Mucosa of rectum (tissue), 2 donors: Measurements from ENCODE around the gene ADAT3.
"Not testable (repeated sequence)": the region's sequence is repeated elsewhere in the genome, so short reads cannot be mapped to it uniquely, and the experiment has no call there.

Source experiments
- H3K27ac ChIP-seq, 2 donors: one replicate each; pipeline ENCODE4 v1.7.0; 2013; ENCODE audit warnings: inconsistent platforms in 2 of 2, low read depth in 2 of 2, low read length in 2 of 2
- H3K27me3 ChIP-seq, 2 donors: one replicate each; pipeline ENCODE4 v1.7.0; 2013; ENCODE audit warnings: low read length in 2 of 2; ENCODE audit not compliant: control insufficient read depth in 2 of 2, insufficient read depth in 2 of 2
- H3K36me3 ChIP-seq, 2 donors: one replicate each; pipeline ENCODE4 v1.7.0; 2013; ENCODE audit warnings: low read length in 2 of 2; ENCODE audit not compliant: control insufficient read depth in 2 of 2, insufficient read depth in 2 of 2
- H3K4me1 ChIP-seq, 2 donors: one replicate each; pipeline ENCODE4 v1.7.0; 2013; ENCODE audit warnings: low read length in 2 of 2, mild to moderate bottlenecking in 1 of 2; ENCODE audit not compliant: control insufficient read depth in 2 of 2, insufficient read depth in 2 of 2
- H3K4me3 ChIP-seq, 2 donors: one replicate each; pipeline ENCODE4 v1.7.0; 2013; ENCODE audit warnings: low read length in 2 of 2
- H3K9ac ChIP-seq, 2 donors: one replicate each; pipeline ENCODE4 v1.7.0; 2013; ENCODE audit warnings: low read length in 2 of 2, low read depth in 1 of 2, mild to moderate bottlenecking in 1 of 2
- H3K9me3 ChIP-seq, 2 donors: one replicate each; pipeline ENCODE4 v1.7.0; 2013; ENCODE audit warnings: low read length in 2 of 2; ENCODE audit not compliant: control insufficient read depth in 2 of 2
- donor health status: healthy.
- donor health status: Normal muscosa, but diverticular disease.

ADAT3 gene

DNA sequence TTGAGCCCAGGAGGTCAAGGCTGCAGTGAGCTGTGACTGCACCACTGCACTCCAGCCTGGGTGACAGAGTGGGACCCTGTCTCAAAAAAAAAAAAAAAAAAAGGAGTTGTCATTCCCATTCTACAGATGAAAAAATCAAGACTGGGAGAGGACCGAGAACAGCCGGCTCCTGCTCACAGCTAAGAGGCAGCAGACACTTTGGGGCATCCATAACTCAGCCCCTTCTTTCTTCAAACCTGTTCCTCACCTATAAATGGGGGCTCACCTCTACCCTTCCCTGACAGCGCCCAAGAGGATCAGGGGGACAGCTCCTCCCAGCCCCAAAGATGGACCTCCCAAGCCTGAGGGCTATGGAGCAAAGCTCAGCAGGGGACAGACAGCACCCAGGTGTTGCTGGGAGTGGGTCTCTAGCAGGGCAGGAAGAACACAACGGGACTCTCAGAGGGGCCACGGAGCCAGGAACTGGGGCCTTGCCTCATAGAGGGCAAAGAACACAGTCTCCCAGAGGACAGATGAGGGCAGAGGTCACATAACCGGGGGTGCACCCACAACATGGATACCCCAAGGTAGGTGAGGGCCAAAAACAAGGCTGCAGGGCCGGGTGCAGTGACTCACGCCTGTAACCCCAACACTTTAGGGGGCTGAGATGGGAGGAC, 38.4 kb upstream of the ADAT3 start:
- Histone ChIP-seq H3K4me1 (peaks cover 8 to 13% of the 10 kb centered on the region in 2 donors), H3K27ac (no peak overlapping the region)

DNA sequence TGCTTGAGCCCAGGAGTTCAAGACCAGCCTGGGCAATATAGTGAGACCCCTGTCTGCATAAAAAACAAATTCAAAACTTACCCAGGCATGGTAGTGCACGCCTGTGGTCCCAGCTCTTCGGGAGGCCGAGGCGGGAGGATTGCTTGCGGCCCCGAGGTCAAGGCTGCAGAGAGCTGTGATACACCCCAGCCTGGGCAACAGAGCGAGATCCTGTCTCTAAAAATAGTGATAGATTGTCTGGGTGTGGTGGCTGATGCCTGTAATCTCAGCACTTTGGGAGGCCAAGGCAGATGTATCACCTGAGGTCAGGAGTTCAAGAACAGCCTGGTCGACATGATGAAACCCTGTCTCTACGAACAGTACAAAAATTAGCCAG, 37.9 kb upstream of the ADAT3 start:
- H3K27ac ChIP-seq = no peak overlapping the region
- no peak overlapping the region for H3K4me3 ChIP-seq
- H3K36me3 ChIP-seq = peaks cover 0 to 4% of the 10 kb centered on the region in 2 donors
- no peaks in the 10 kb centered on the region for H3K27me3 ChIP-seq
- H3K4me1 ChIP-seq = peaks cover 4 to 8% of the 10 kb centered on the region in 2 donors
- no peaks in the 10 kb centered on the region for H3K9me3 ChIP-seq
- H3K9ac ChIP-seq = no peak overlapping the region

More for the DNA sequence above, 38.4 kb upstream of the ADAT3 start:
- H3K4me3 ChIP-seq = no peak overlapping the region
- H3K9me3 ChIP-seq = no peaks in the 10 kb centered on the region
- no peak overlapping the region for H3K9ac ChIP-seq
- H3K27me3 ChIP-seq = no peaks in the 10 kb centered on the region
- H3K36me3 ChIP-seq = peaks cover 0 to 2% of the 10 kb centered on the region in 2 donors

DNA sequence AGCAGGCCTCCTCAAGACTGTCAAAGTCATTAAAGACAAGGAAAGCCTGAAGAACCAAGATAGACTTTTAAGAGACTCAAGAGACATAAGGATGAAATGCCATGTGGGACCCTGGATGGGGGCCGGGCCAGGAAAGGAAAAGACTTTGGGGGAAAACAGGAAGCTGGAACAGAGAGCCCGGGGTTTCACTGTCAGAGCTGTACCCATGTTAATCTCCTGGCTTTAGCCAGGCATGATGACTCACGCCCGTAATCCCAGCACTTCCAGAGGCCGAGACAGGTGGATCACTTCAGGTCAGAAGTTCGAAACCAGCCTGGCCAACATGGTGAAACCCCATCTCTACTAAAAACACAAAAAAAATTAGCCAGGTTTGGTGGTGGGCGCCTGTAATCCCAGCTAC, 36.2 kb upstream of the ADAT3 start:
- no peak overlapping the region for H3K27ac ChIP-seq
- H3K4me1 ChIP-seq = peaks cover 11 to 18% of the 10 kb centered on the region in 2 donors
- H3K9ac ChIP-seq = no peak overlapping the region
- H3K9me3 ChIP-seq = no peaks in the 10 kb centered on the region
- no peaks in the 10 kb centered on the region for H3K27me3 ChIP-seq
- peaks cover 0 to 5% of the 10 kb centered on the region in 2 donors for H3K36me3 ChIP-seq
- H3K4me3 ChIP-seq = no peak overlapping the region

DNA sequence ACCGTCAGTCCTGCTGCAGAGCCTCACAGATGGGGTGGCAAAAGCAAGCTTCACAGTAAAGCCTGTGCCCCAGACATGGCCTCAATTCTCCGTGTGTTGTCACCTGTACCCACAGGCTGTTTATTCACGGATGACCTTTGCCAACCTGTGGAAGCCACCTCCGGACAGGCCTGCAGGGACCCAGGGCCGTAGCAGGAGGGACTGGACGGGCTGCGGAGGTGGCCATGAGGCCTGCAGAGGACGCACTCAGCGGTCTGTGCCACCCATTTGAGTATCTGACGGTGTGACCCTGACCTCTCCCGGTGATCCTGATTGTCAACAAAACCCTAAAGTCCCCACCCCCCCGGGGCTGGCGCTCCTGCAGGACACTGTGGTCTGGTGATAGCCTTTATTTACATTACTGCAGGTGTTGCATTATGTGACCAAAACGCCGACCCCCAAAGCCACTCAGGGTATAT, 34.0 kb upstream of the ADAT3 start:
- Histone ChIP-seq H3K4me3 (no peak overlapping the region), H3K36me3 (peaks cover 0 to 5% of the 10 kb centered on the region in 2 donors), H3K9me3 (no peaks in the 10 kb centered on the region), H3K9ac (no peak overlapping the region), H3K27me3 (no peaks in the 10 kb centered on the region), H3K4me1 (peaks cover 16 to 19% of the 10 kb centered on the region in 2 donors), H3K27ac (no peak overlapping the region)

DNA sequence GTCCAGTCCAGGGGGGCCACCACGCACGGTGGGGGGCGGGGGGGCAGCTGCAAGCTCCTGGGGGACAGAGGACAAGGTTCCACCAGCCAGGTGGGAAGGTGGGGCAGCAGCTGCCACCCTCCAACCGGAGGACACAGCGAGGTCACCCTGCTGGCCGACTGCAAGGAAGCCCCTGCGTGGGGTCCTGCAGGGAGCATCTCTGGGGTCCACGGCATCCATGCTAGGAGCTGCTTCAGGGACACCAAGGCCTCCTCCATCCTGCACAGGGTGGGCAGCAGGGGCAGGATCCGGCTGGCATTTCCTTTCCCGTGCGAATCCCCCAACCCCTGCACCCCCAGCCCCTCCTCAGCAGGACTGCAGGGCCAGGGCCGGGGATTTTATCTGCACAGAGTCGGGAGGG, 33.6 kb upstream of the ADAT3 start:
- Histone ChIP-seq H3K27ac (no peak overlapping the region), H3K27me3 (no peaks in the 10 kb centered on the region), H3K9ac (no peak overlapping the region), H3K9me3 (no peaks in the 10 kb centered on the region), H3K36me3 (peaks cover 0 to 5% of the 10 kb centered on the region in 2 donors), H3K4me1 (peaks cover 20 to 23% of the 10 kb centered on the region in 2 donors), H3K4me3 (no peak overlapping the region)

DNA sequence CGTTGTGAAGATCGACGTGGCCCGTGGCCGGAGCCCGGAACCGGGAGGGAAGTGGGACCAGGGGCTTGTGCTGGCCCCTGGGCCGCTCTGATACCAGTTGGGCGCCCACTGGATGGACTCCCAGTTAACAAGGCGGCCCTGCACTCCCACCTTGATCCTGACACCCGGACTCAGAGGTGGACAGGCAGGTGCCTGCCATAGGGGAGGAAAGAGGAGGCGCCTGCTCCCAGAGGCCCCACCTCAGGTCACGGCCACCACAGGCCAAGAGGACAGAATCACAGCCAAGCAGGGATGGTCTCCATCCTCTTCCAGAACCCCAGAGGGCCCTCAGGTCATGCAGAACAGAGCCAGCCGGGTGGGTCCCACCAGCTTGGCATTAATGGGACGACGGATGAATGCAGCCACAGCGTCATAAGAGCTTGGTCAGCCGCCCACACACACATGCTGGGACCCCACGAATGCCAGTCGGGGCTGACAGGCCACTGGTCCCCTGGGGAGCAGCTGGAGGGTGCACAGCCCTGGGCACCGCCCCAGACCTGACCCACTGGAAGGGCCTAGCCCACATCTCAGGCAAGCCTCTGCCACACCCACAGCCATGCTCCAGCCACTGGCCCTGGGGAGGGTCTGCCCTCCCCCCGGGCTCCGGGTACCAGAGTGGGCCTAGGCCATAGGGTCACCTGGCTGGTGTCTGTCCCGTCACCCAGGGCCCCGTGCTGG, 32.2 kb upstream of the ADAT3 start:
- Histone ChIP-seq H3K27ac (no peak overlapping the region), H3K4me1 (peaks cover 20 to 23% of the 10 kb centered on the region in 2 donors), H3K9ac (peak overlapping the region in 1 of 2 donors; percentile 17), H3K36me3 (peaks cover 0 to 5% of the 10 kb centered on the region in 2 donors), H3K4me3 (no peak overlapping the region), H3K9me3 (no peaks in the 10 kb centered on the region), H3K27me3 (no peaks in the 10 kb centered on the region)

DNA sequence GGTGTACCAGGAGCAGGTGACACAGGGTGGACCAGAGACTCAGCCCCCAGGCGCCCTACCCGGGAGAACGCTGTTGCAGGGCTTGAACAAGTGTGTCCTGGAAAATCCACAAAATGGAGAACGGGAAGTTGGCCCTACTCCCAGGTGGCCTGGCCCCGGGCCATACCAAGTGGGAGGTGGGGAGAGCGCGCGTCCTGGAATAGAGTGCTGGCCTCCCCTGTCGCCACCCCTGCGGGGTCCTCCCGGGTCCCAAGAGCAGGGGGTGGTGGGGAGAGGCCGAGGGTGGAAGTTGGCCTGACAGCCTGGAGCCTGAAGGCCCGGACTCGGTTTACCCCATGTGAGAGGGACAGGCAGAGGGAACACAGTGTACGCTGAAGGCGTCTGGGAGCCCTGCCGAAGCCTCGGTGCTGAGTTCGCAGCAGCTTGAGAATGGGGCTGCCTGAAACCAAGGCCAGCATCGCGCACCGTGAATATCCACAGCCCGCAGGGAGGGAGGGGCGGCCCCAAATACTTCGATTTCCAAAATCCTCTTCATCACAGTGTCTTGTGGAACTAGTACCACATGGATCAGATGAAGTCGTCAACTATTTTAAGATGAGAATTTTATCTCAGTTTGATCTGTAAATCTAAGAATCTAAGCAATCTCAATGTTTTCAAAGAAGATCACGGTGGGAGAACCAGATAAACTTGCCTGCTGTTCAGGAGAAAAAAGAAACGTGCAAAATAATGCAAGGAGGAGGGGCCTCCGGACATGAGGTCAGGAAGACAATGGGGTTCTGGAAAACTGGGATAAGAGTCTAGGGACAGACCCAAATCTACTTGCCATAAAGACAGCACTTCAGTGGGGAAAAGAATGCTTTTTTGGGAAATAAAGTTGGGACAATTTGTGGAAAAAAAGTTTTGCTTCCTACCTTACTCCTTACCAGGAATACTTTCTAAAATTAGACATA, 31.4 kb upstream of the ADAT3 start:
- H3K9ac ChIP-seq = peak overlapping the region in 1 of 2 donors; percentile 17
- H3K4me1 ChIP-seq = peaks cover 20 to 23% of the 10 kb centered on the region in 2 donors
- H3K27ac ChIP-seq = peak overlapping the region in 1 of 2 donors; percentile 32
- H3K36me3 ChIP-seq = peaks cover 0 to 5% of the 10 kb centered on the region in 2 donors
- peak overlapping the region in 1 of 2 donors; percentile 26 for H3K4me3 ChIP-seq
- H3K27me3 ChIP-seq = no peaks in the 10 kb centered on the region
- H3K9me3 ChIP-seq = no peaks in the 10 kb centered on the region

DNA sequence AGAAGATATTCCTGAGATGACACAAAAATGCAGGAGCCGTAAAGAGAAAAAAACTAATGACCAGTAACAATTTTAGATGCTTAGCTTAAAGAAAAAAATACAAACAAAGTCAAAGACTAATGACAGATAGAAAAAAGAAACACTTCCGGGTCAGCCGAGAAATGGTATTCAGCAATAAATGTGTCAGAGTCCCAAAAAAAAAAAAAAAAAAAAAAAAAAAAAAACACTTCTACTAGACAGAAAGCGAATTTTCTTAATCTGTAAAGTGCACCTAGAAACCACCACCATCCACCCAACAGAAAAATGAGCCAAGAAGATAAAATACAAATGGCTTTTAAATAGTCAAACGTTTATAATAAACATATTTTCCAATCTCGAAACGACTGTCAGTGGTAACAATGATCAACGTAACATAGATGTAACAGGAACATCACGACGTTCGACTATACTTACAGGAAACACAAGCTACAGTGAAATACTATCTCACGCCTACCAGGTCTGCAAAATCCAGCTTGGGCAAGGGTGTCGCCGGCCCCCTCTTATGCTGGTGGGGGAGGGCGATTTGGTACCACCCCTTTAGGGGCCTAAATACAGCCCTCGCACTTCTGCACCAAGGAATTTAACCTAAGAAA, 30.5 kb upstream of the ADAT3 start:
- Histone ChIP-seq H3K4me1 (peaks cover 20 to 23% of the 10 kb centered on the region in 2 donors), H3K36me3 (peaks cover 0 to 5% of the 10 kb centered on the region in 2 donors), H3K9ac (peak overlapping the region; percentile 89 to 95), H3K27me3 (no peaks in the 10 kb centered on the region), H3K4me3 (peak overlapping the region; percentile 90 to 99), H3K27ac (peak overlapping the region; percentile 5 to 95), H3K9me3 (no peaks in the 10 kb centered on the region)

DNA sequence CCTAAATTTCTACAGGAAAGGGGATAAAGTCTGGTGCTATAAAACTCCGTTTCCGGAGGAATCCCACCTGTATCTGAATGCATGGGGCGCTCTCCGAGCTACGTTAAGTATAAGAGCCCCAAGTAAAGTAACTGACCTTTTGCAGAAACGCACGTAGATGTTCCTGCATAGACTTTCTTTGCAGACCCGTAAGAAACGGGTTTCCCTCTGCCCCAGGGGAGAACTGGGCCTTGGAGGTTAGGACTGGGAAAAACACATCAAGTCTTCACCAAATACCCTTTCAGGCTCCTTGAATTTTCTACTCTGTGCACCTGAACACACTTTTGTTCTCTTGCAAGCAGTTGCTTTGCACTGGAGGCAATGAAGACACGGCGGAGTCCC, 29.9 kb upstream of the ADAT3 start:
- H3K9me3 ChIP-seq, H3K27me3 ChIP-seq, H3K36me3 ChIP-seq: not testable (repeated sequence)
- Histone ChIP-seq H3K4me1 (peaks cover 20 to 23% of the 10 kb centered on the region in 2 donors), H3K9ac (peak overlapping the region; percentile 89 to 95), H3K4me3 (peak overlapping the region; percentile 90 to 99), H3K27ac (peak overlapping the region; percentile 91 to 95)
